RPMI8226 (cell line): ENCODE measurements around the gene BBLN.

Experiments
- DNase-seq: peaks from one replicate; pipeline ENCODE4 v3.0.0-alpha.2; 2015

Gene BBLN

DNA sequence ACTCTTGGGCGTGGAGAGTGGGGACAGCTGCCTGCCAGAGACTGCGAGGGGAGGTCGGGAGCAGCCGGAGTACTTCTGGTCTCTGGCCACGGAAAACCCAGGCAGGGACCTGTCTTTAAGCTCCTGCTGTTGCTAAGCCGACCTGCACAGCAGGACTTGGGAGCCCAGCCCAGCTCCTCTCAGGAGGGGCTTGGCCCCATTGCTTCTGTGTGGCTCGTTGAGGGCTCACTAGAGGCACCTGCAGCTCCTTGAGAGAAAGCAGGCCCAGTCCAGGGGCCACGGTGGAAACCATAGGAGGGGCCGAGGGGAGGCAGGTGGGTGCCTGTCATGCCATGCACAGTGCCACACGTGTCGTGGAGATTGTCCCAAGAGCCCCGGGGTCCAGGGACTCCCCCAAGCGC is 14.1 kb upstream of the BBLN start:
- DNase-seq: no peak

DNA sequence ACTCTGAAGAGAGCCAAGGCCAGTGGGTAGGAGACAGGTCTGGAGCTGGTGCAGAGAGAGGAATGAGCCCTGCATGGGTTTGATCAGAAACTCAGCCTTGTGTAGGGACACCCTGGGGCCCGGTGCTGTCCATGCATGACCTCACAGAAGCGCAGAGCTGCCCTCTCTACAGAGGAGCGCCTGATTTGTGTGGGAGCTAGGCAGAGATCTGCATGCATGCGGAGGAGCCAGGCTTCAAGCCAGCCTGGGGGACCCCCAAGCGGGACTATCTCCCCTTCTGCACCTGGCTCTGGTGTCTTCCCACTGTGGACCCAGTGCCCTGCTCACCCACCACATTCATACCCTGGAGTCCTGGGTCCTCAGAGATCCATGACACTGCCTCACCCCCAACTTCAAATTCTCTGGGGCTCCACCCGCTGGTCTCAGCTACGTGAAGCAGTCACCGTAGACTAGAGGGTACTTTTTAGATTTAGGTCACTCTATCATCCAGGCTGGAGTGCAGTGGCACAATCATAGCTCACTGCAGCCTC is 13.4 kb upstream of the BBLN start:
- no peak for DNase-seq

DNA sequence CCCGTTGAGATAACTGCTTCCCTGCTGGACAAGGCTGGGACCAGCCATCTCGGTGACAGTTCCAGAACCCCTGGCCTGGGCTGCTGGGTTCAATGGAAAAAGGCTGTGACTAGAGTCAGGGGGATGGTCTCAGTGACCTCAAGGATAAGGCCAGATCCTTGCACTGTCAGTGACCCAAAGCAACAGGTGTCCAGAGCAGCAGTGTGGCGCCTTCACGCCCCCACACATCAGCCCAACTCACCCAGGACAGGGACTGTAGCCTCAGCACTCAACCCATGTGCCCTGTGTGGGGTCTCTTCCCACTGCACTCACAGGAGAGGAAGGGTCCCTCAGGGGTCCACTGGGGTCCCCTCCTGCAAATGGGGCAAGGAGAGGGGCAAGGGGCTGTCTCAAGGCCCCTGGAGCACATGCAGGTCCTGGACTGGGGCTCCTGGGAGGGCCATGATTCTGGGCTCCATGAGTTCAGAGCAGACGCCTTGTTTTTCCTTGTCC is 11.5 kb upstream of the BBLN start:
- DNase-seq: no peak

DNA sequence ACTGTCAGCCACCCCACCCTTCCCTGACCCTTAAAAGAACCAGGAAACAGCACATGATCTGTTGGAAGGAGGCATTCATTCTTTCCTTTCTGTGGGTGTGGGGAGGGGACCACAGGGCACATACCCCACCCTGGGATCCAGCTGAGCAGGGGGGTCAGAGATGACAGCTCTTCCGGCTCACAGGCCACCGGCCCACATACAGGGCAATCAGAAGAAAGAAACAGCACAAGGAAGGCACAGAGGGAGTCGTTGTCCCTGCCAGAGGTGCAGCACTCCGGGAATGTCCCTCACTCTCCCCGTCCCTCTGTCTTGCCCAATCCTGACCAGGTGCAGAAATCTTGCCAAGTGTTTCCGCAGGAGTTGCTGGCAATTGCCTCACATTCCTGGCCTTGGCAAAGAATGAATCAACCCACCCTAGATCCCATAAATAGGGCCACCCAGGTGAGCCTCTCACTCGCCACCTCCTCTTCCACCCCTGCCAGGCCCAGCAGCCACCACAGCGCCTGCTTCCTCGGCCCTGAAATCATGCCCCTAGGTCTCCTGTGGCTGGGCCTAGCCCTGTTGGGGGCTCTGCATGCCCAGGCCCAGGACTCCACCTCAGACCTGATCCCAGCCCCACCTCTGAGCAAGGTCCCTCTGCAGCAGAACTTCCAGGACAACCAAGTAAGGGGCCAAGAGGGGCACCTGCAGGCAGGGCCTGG is 10.9 kb upstream of the BBLN start, which contains the start of gene LCN2:
Gene LCN2, plus strand, starts transcription at position 453 of the 701 bp plus-strand sequence. Its CDS starts 73 bp downstream, at position 526.
- no peak for DNase-seq

DNA sequence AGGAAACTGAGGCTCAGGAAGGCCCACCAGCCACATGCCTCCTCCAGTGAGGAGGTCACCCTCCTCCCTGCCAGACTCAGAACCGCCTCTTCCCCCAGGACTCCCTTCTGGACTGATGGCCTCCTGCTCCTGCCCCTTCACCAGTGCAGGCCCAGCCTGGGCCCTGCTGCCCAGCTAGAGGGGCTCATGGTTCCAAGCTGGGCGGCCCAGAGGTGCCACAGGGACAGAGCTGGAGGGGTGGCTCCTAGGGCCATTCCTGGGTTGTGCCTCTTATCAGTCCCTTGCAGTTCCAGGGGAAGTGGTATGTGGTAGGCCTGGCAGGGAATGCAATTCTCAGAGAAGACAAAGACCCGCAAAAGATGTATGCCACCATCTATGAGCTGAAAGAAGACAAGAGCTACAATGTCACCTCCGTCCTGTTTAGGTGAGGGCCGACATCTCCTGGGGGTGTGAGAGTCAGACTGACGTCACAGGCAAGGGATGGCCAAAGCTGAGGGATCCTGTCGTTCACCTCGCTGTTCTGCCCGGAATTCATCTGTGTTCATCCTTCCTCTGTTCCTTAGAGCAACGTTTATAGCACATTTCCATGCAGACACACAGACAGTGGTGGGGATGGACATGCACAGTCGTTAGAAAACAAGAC is 10.0 kb upstream of the BBLN start:
- DNase-seq: no peak

DNA sequence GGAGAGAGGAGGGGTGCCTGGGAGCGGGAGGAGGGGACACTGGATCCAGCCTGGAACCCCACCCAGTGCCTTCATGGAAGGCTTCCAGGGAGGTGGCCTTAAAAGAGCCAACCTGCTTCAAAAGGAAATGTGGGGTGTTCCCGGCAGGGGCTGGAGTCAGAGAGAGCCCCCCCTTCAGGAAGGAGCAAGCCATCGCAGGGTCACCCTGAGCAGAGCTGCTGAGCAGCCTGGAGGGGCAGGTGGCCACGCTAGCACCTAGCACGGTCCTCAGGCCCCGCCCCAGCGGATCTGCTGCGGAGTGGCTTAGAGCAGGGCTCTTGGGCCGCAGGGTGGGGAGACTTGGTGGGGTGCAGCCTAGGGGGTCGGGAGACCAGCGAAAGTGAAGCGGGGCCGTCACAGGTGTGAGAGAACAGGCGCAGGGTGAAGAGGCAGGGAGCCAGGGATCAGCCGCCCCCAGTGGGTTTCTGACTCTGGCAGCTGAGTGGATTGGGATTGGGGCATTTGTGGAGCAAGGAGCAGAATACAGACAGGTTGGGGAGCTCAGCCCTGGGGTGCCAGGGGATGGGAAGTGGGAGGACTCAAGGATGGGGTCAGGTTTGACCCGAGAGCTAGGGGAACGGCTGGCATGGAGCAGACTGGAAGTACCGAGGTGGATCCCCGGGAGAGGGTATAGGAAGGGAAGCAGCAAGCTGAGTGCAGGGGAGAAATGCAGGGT is 9.3 kb upstream of the BBLN start:
- DNase-seq: peak; percentile 78

DNA sequence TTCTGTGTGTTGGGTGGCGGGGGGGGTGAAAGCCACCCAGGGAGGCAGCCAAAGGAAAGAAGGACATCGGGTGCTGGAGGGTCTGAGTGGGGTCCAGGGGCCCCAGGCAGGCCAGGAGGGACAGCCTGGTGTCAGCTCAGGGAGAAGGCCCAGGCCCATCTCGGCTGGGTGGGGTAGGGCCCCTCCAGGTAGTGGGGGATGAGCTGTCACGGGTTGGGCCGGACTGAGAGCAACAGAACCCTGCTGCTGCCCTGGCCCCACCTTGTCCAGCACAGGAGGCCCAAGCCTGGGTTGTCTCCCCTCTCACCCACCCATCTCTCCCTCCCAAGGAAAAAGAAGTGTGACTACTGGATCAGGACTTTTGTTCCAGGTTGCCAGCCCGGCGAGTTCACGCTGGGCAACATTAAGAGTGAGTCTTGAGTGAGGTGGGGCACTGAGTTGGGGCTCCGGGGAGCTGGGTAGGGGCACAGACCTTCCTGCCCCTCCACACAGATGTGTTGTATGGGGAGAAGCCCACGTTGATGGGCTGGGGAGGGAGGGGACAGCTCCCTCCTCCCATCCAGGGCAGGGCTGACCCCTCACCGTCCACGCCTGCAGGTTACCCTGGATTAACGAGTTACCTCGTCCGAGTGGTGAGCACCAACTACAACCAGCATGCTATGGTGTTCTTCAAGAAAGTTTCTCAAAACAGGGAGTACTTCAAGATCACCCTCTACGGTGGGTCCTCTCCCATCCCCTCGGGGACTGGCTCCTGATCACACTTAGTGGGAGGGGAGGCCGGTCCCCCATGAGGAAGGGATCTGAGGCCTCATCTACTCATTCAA is 8.5 kb upstream of the BBLN start:
- DNase-seq: no peak

DNA sequence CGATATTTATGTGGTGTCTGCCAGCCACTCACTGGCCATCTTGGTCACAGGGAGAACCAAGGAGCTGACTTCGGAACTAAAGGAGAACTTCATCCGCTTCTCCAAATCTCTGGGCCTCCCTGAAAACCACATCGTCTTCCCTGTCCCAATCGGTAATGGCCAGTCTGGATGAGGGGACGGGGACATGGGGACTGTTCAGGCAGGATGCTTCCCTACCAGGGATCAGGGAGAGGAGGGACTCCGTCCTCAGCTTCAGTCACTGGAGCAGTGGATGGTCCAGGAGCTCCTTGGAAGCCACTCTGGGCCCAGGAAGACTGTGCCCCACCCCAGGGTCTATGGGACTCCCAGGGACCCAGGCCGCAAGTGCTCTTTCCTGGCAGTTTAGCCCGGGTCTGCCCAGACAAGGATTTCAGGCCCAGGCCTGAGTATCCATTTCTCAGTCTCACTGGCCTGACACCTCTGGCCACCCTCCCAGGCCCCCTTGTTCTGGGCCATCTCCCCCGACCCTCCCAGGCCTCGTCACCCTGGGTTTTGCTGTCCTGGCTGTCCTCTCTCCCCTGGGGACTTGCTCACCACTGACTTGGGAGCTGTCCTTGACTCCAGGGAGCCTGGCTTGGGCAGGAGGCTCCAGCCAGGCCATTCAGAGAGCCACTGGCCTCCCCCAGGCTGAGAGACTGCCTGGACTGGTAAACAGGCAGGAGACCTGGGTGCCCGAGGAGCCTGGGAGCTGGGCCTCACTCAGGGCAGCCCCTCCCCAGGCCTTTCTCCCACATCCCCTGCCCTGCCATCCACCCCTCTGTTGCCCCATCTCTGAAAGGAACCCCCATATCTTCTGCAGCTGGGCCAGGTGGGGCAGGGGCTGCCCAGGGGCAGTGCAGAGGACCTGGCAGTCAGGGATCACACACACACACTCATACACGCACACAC is 7.7 kb upstream of the BBLN start:
- no peak for DNase-seq

DNA sequence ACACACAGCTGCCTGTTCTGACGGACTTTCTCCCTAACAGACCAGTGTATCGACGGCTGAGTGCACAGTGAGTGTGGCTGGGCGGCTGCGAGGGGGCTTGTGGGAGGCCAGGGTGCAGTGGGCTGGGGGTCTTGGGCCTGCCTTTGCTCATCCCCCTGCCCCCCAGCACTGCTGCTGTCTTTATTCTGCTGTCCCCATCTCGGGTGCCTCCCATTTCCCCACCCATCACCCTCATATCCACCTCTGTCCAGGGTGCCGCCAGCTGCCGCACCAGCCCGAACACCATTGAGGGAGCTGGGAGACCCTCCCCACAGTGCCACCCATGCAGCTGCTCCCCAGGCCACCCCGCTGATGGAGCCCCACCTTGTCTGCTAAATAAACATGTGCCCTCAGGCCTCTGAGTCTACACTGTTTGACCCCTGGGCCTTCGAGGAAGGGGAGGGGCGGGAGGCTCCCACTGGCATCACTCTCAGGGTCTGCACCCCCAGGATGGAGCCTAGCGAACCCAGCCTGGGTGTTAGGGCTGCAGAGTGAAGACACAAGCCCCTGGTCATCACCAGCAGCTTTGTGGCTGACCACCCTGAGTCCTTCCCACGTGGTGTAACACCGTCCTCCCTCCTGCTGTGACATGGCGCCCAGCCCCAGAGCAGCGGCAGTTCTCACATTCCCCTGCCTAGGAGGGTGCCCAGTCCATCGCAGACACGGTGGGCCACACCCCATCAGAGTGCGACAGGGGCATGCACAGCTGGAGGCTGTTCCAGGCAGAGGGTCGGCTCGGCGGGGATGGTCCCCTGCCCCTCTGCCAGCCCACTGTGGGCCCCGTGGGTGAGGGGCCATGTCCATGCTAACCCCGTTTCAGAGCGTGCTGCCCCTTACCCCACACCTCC is 6.8 kb upstream of the BBLN start:
- DNase-seq: no peak

DNA sequence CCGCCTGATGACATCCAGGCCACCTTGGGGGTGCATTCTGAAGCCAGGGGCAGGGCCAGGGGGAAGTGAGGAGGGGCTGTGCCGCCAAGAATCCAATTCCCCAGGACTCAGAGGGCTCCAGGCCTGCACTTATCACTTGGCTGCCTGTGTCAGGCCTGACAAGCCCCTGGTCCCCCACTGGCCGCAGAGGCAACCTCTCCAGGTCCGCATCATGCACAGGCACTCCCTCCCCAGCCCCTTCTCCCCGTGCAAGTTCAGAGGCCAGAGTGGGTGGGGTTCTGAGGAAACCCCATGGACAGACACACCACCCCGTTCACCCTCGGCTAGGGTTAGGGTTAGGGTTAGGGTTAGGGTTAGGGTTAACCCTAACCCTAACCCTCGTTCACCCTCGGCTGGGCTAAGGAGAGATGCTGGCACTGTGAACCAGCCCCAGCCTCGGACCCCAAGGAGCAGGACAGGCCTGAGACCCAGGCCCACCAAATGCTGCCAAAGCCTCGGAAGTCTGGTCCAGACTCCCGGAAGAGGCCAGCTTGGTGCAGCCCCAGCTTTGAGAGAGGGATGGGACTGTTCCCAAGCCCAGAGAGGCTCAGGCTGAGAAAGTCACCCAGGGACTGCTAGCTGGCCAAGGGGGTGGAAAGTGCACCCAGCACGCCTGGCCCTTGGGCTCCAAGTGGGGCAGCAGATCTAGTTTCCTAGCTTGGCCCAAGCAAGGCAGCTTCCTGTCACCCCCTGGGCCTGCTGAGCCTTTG is 5.9 kb upstream of the BBLN start:
- DNase-seq: no peak

DNA sequence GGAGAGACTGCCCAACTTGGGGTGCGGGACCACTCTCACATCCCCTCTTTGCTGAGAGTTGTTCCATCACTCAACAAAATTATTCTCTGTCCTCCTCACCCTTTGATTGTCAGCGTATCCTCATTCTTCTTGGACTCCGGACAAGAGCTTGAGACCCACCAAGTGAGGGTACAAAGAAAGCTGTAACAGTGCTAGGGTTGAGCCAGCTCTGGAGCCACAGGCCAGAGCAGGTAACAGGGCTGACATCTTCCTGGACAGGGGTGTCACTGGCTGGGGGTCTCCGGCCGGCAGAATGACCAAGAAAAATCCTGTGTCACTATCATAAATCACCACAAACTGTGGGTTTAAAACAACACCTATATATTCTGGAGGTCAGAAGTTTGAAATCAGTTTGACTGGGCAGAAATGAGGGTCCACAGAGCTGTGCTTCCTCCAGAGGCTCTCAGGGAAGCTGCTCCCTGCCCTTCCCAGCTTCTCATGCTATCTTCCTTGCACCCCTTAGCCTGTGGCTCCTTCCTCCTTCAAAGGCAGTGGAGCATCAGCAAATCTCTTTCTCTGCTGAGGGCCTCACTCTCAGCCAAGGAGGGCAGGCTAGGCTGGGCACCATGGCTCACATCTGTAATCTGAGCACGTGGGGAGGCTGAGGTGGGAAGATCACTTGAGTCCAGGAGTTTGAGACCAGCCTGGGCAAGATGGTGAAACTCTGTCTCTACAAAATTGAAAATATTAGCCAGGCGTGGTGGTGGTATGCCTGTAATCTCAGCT is 4.1 kb upstream of the BBLN start:
- DNase-seq: no peak

DNA sequence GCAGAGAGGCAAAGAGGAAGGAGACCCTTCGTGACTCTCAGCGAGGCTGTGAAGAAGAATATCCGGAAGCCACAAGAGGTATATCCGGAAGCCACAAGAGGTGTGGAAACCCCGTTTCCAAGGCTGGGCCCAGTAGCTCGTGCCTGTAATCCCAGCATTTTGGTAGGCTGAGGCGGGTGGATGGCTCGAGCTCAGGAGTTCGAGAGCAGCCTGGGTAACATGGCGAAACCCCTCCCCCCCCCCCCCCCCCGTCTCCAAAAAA is 612 bp upstream of the BBLN start:
- peak; percentile 52 for DNase-seq

DNA sequence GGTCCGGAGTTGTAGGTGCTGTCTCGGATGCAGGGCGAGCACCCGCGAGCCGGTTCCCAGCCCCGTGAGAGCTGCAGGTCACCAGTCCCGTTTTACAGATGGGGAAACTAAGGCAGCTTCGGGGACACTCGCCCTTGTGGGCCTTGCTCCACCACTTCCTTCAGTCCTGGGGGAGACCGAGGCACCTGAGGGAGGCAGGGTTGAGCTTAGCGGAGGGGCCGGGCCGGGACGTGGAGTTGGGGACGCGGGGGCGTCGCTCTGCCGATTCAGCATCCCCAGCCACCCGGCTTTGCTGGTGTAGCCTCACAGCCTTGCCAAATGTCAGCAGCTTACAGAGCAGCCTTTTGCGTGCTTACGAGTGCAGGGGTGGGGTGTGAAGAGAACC is 530 bp downstream of the BBLN start:
- peak; percentile 74 for DNase-seq

DNA sequence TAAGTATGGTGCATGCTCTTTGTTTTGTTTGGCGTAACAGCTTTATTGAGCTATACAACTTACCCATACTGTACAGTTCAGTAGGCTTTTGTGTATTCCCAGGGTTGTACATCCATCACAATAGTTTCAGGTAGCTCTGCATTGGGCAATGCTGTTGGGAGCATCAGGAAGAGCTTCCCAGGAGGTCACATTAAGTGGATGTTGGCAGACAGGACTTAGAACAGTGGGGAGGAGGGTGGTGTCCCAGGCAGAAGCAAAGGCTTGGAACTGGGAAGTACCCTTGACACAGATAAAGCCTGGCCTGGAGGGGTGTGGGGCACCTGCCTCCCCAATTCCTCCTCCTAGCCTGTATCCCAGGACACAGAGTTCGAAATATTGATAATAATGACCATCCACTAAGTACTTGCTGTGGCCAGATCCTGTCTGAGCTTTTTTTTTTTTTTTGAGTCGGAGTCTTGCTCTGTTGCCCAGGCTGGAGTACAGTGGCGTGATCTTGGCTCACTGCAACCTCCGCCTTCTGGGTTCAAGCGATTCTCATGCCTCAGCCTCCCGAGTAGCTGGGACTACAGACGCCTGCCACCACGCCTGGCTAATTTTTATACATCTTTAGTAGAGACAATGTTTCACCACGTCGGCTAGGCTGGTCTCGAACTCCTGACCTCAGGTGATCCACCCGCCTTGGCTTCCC is 1.3 kb downstream of the BBLN start:
- no peak for DNase-seq

DNA sequence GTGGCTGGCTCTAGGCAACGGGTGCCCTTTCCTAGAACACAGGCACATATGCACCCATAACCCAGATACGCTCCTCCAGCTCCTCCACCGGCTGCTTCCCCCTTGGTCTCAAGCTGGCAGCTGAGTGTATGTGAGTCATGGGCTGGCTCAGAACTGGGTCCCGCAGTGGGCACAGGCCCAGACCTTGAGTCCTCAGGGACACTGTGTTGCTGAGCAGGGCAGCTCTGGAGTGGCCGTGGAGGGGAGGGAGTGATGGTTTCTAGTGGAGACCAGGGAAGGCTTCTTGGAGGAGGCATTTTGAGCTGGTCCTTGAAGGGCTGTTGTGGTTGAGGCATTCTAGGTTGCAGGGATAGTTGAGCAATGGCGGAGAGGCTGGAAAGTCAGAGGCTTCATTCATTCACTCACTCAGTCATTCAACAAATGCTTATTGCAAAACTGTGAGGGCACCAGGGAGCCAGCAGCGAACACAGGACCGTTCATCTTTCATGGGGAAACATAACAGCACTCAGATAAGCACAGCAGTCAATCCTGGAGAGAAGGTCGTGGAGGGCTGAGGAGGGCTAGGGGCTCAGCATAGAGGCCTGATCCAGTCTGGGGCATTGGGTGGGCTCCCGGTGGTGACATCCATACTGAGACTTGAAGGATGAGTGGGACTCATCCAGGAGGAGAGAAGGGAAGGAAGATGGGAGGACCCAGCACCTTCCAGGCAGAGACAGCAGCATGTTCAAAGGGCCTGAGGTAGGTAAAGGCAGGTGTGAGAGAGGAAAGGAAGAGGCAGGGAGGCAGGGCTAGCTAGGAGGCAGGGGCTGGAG is 2.4 kb downstream of the BBLN start:
- DNase-seq: no peak

DNA sequence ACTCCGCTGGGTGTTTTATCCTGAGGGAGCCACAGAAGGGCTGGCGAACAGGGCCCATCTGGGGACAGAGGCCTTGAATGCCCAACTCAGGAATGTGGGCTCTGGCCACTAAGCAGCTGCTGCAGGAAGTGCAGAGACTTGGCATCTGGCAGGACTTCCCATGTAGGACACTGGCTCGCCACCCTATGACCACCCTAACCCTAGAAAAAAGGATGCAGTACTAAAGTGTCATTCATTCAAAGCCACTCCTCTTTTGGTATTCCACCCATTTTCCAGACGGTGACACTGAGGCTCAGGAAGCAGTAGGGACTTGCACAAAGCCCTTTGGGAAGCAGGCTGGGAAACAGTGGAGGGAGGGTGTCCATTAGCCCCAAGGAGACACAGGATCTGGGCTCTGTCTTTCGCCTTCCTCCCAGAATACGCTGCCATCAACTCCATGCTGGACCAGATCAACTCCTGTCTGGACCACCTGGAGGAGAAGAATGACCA is 3.0 kb downstream of the BBLN start:
- DNase-seq: no peak

DNA sequence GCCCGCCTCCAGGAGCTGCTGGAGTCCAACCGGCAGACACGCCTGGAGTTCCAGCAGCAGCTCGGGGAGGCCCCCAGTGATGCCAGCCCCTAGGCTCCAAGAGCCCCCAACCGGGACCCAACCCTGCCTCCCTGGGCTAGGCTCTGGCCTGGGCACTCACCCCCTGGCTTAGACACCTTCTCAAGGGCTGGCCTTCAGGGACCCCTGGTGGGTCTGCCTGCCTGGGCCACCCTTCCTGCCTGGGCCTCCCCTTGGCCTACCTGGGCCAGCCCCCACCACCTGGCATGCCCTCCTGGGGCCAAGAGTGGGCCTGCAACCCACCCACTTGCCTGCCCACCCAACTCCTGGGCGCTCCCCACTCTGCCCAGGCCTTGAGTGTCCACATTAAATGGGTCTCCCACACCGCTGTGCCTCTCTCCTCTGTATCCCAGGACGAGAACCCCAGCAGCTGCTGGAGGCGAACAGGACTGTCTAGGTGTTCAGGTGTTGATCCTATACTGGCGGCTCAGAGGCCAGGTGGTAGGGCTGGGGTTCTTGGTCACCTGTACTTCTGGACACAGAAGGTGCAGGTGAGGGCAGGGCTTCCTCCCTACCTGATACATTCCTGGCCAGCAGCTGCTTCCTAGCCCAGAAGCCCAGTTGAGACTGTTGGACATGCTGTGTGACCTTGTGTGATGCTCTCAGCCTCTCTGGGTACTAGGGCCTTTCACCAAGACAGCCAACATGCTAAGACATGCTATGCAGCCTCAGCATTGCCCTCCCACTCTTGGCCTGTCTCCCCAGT is 3.6 kb downstream of the BBLN start:
- no peak for DNase-seq
